ENCODE results near the gene ELANE.

The ELANE gene

GRCh38 chr19:898663-899062, 46.6 kb downstream of the ELANE start:
- DNase-seq (ENCODE audit: low read depth) = peak; percentile 28

DNA sequence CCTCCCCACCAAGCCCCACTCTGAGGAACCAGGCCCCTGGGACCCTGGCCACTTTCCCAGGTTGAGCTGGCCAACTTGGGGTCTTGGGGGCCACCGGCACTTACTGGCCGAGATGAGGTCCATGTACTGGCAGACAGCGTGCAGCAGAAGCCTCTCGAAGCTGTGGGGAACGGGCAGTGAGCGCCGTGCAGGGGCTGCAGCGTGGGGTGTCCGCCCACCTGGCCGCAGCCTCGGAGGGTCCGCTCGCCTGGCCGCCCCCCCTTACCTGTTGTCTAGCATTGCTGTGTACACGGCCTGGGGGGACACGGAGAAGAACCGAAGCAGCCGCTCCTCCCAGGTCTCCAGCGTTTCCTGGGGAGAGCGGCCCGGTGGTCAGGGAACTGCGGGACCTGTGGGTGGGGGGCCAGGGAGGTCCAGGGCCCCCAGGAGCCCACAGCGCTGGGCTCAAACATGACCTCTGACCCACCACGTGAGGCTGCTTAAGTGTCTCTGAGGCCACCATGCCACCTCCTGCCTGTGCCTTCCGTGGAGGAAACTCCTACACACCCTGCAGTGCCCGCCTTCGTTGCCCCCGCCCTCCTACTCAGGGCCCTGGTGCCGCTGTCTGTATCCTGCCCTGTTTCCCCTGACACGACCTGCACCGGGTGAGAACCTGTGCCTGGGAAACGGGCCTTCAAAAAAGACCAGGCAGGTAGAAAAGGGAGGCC, 47.4 kb downstream of the ELANE start:
- DNase-seq (ENCODE audit: low read depth) = no peak

DNA sequence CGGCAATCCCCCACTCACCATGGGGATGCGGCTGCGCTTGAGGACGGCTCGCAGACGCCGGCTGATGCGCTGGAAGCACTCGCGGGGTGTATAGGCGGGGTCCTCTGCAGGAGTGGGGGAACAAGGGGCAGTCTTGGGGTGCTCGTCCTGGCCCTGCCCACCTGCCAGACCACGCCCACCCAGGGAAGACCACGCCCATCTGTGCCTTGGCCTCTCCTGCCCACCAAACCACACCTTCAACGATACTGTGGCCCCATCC, 47.9 kb downstream of the ELANE start:
- DNase-seq (ENCODE audit: low read depth) = no peak

DNA sequence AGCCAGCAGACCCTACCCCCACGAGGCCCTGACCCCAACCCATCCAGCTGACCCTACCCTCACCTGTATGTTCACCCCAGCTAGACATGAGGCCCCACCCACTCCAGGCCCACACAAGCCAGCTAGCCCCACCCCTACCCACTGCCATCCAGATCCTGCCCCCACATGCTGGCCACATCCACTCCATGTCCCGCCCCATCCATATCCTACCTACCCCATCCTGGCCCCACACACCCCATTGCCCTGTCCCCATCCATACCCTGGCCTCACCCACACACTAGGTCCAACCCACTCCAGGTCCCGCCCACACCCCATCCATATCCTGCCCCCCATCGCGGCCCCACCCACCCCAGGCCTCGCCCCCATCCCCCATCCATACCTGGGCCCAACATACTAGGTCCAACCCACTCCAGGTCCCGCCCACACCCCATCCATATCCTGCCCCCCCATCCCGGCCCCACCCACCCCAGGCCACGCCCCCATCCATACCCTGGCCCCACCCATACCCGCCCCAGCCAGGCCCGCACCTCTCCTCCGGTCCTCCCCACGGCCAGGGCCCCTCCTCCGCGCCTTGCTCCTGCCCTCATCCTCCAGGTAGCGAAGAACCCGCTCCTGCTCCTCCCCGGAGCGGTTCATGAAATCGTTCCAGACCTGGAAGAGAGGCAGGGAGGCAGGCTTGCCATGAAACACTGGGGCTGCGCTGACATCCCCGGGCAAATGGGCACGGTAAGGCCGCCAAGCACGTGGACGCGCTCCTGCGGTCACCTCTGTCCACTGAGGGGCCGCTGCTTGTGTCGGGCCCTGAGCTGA, 48.4 kb downstream of the ELANE start:
- DNase-seq (ENCODE audit: low read depth) = no peak

GRCh38 chr19:901216-902092, 49.4 kb downstream of the ELANE start:
- no peak for DNase-seq (ENCODE audit: low read depth)

GRCh38 chr19:902093-902370, 49.9 kb downstream of the ELANE start:
- no peak for DNase-seq (ENCODE audit: low read depth)

- no peak for DNase-seq (ENCODE audit: low read depth)
Measured at GRCh38 chr19:902446-903226, 50.5 kb downstream of the ELANE start.

- peak; percentile 38 for DNase-seq (ENCODE audit: low read depth)
Measured at GRCh38 chr19:903266-903797, 51.2 kb downstream of the ELANE start.

DNA sequence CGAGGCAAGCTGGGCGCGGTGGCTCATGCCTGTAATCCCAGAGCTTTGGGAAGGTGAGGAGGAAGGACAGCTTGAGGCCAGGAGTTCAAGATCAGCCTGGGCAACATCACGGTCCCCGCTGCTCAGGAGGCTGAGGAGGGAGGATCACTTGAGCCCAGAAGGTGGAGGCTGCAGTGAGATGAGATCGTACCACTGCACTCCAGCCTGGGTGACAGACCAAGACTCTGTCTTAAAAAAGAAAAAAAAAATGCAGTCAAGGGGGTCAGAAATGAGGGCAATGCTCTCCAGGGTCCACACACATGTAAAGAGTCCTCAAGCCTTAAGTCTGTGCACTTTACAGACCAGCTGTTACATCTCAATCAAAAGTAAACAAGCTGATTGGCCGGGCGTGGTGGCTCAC, 52.4 kb downstream of the ELANE start:
- DNase-seq (ENCODE audit: low read depth) = no peak

All from amniotic epithelial cell (primary cell).